Tibial artery (tissue), 4 donors: ENCODE data around the gene GABRP.

Experiments used
- DNase-seq, 2 donors: peaks; one replicate each; pipeline ENCODE4 v3.0.0-alpha.2; 2019
- H3K27ac ChIP-seq, 2 donors: fragments of 200-600 bp; sonication (generic) in 1 of 2; 1 replicate in 1 of 2; 2 replicates in 1 of 2; pipeline ENCODE4 v1.5.1; 2018 to 2019; ENCODE audit warnings: mild to moderate bottlenecking in 1 of 2
- H3K27me3 ChIP-seq, 2 donors: fragments of 200-600 bp; sonication (generic) in 1 of 2; one replicate each; pipeline versions ENCODE4 v1.5.1 to v1.6.0; 2016 to 2019
- H3K36me3 ChIP-seq, 3 donors: fragments of 200-600 bp; sonication (generic) in 2 of 3; one replicate each; pipeline ENCODE4 v1.5.1; 2016 to 2019; ENCODE audit warnings: mild to moderate bottlenecking in 2 of 3
- H3K4me1 ChIP-seq, 4 donors: fragments of 200-600 bp; sonication (generic) in 2 of 4; 1 replicate in 3 of 4; 2 replicates in 1 of 4; pipeline ENCODE4 v1.5.1; 2016 to 2019
- H3K4me3 ChIP-seq, 2 donors: fragments of 200-600 bp; sonication (generic) in 1 of 2; 1 replicate in 1 of 2; 2 replicates in 1 of 2; pipeline ENCODE4 v1.5.1; 2018 to 2019; ENCODE audit warnings: mild to moderate bottlenecking in 2 of 2
- H3K9me3 ChIP-seq, 3 donors: fragments of 200-600 bp; sonication (generic) in 1 of 3; one replicate each; pipeline ENCODE4 v1.5.1; 2016 to 2019
- intact Hi-C: fragments of 100-400 bp; cut with DNase I; formaldehyde crosslinking; loops from one replicate; pipeline ENCODE4 v1.15.0; 2023; ENCODE audit warnings: low total_unique reads
- TF ChIP-seq, protein P1 (sequence below), 2 experiments: fragments of 200-600 bp in 1 of 2; fragments of 450-650 bp in 1 of 2; IDR thresholded peaks; one replicate each; pipeline ENCODE4 v1.5.1; 2017 to 2019; ENCODE audit warnings: antibody characterized with exemption in 2 of 2, mild to moderate bottlenecking in 1 of 2, moderate library complexity in 1 of 2

Gene GABRP

DNA sequence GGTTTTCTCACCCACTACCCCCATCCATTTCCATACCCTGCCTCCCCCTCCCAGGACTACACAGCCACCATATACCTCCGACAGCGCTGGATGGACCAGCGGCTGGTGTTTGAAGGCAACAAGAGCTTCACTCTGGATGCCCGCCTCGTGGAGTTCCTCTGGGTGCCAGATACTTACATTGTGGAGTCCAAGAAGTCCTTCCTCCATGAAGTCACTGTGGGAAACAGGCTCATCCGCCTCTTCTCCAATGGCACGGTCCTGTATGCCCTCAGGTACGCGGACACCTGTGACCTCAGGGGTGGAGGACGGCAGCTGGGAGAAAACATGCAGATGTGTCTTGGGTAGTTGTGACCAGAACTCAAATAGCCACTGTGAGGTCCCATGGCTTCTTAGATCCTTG is 11.6 kb downstream of the GABRP start:
- Histone ChIP-seq H3K27ac (no peak overlapping the region), H3K36me3 (no peaks in the 10 kb centered on the region), H3K4me1 (no peaks in the 10 kb centered on the region), H3K4me3 (no peak overlapping the region), H3K27me3 (no peaks in the 10 kb centered on the region), H3K9me3 (no peaks in the 10 kb centered on the region)
- intact Hi-C loops: loop anchor here (10.0 kb wide), 1 partner anchor 150 kb away; no protein-coding TSS in a partner anchor
- TF ChIP-seq, protein P1, sequence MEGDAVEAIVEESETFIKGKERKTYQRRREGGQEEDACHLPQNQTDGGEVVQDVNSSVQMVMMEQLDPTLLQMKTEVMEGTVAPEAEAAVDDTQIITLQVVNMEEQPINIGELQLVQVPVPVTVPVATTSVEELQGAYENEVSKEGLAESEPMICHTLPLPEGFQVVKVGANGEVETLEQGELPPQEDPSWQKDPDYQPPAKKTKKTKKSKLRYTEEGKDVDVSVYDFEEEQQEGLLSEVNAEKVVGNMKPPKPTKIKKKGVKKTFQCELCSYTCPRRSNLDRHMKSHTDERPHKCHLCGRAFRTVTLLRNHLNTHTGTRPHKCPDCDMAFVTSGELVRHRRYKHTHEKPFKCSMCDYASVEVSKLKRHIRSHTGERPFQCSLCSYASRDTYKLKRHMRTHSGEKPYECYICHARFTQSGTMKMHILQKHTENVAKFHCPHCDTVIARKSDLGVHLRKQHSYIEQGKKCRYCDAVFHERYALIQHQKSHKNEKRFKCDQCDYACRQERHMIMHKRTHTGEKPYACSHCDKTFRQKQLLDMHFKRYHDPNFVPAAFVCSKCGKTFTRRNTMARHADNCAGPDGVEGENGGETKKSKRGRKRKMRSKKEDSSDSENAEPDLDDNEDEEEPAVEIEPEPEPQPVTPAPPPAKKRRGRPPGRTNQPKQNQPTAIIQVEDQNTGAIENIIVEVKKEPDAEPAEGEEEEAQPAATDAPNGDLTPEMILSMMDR (IDR thresholded peaks at IDR 0.05): no peak
- no peak for DNase-seq

DNA sequence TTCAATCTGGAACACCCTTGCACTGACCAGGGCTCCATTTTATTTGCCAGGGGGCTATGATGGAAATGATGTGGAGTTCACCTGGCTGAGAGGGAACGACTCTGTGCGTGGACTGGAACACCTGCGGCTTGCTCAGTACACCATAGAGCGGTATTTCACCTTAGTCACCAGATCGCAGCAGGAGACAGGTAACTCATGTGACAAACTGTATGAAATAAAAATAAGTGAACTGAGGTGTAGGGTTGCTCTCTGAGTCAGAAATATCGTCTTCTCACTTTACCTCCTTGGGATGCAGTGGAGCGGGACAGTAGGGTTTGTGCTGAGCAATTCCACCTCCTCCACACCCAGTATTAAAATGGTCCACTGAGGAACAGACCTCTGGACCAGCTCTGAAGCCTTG is 22.1 kb downstream of the GABRP start:
- H3K4me1 ChIP-seq: no peaks in the 10 kb centered on the region
- H3K27me3 ChIP-seq: peaks cover 0 to 4% of the 10 kb centered on the region in 2 donors
- no peak overlapping the region for H3K27ac ChIP-seq
- DNase-seq: no peak
- TF ChIP-seq, protein P1 (IDR thresholded peaks at IDR 0.05): no peak
- intact Hi-C loops: no loop called here
- no peak overlapping the region for H3K4me3 ChIP-seq
- no peaks in the 10 kb centered on the region for H3K36me3 ChIP-seq
- no peaks in the 10 kb centered on the region for H3K9me3 ChIP-seq

DNA sequence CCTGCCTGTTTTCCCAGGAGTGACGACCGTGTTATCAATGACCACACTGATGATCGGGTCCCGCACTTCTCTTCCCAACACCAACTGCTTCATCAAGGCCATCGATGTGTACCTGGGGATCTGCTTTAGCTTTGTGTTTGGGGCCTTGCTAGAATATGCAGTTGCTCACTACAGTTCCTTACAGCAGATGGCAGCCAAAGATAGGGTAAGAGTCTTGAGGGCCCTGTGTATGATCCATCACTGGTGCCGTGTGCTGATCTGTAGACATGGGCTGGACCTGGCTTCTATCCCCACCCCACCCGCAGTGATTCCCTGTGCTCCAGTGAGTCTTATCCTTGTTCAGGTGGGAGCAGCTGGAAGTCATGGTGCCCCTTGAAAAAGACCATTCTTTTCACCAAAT is 26.0 kb downstream of the GABRP start:
- no peaks in the 10 kb centered on the region for H3K9me3 ChIP-seq
- DNase-seq: no peak
- peaks cover 0 to 4% of the 10 kb centered on the region in 2 donors for H3K27me3 ChIP-seq
- no peak overlapping the region for H3K27ac ChIP-seq
- TF ChIP-seq, protein P1 (IDR thresholded peaks at IDR 0.05): peak; percentile 10 to 18
- H3K36me3 ChIP-seq: no peaks in the 10 kb centered on the region
- no peaks in the 10 kb centered on the region for H3K4me1 ChIP-seq
- intact Hi-C loops: no loop called here
- no peak overlapping the region for H3K4me3 ChIP-seq

DNA sequence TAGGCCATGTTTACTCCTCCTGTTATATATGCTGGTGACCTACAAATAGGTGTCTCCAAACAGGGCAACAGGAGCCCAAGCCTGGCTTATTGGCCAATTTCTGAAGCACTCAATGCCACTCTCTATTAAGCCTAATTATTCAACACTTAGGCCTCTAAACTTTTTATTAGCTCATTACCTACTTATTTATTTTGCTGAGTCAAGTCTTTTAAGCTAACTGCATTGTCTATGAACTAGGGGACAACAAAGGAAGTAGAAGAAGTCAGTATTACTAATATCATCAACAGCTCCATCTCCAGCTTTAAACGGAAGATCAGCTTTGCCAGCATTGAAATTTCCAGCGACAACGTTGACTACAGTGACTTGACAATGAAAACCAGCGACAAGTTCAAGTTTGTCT is 28.2 kb downstream of the GABRP start:
- Histone ChIP-seq H3K9me3 (no peaks in the 10 kb centered on the region), H3K4me3 (no peak overlapping the region), H3K27ac (no peak overlapping the region), H3K36me3 (no peaks in the 10 kb centered on the region), H3K27me3 (no peaks in the 10 kb centered on the region), H3K4me1 (no peaks in the 10 kb centered on the region)
- intact Hi-C loops: no loop called here
- TF ChIP-seq, protein P1 (IDR thresholded peaks at IDR 0.05): no peak
- DNase-seq: no peak

- Histone ChIP-seq H3K9me3 (no peaks in the 10 kb centered on the region), H3K36me3 (no peaks in the 10 kb centered on the region), H3K27ac (no peak overlapping the region), H3K4me1 (no peaks in the 10 kb centered on the region), H3K27me3 (no peaks in the 10 kb centered on the region), H3K4me3 (no peak overlapping the region)
- intact Hi-C loops: no loop called here
- DNase-seq: no peak
- TF ChIP-seq, protein P1 (IDR thresholded peaks at IDR 0.05): no peak
Observed at GRCh38 chr5:170813231-170813630, 29.7 kb downstream of the GABRP start.

DNA sequence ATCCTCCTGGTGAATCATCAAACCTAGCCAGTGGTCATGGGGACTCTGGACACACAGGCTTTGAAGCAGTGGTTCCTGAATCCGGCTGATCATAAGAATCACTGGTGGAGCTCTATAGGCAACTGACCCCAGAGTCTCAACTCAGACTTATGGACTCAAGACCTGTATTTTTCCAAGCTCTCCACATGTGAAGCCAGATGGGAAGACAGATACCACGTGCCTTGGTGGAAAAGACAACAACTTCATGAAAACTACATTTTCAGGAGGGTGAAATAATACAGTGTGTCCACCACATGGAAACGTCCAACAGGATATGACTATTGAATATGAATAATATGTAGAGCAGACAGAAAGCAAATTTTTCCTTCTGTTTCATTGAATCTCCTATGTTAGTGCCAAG is 33.7 kb downstream of the GABRP start:
- DNase-seq: no peak
- H3K9me3 ChIP-seq: no peaks in the 10 kb centered on the region
- TF ChIP-seq, protein P1 (IDR thresholded peaks at IDR 0.05): no peak
- no peaks in the 10 kb centered on the region for H3K36me3 ChIP-seq
- H3K4me3 ChIP-seq: no peak overlapping the region
- intact Hi-C loops: no loop called here
- H3K27me3 ChIP-seq: no peaks in the 10 kb centered on the region
- no peaks in the 10 kb centered on the region for H3K4me1 ChIP-seq
- no peak overlapping the region for H3K27ac ChIP-seq
